ENCODE results near the gene COL27A1. TPM values are rescaled to one million over a fixed set of nuclear protein-coding genes. Genes with fewer than 3 reads are reported as not detected.

Gene COL27A1
- total and polyA plus RNA-seq, 2 experiments from 2014 or later = 10.5 to 18.0 TPM

DNA sequence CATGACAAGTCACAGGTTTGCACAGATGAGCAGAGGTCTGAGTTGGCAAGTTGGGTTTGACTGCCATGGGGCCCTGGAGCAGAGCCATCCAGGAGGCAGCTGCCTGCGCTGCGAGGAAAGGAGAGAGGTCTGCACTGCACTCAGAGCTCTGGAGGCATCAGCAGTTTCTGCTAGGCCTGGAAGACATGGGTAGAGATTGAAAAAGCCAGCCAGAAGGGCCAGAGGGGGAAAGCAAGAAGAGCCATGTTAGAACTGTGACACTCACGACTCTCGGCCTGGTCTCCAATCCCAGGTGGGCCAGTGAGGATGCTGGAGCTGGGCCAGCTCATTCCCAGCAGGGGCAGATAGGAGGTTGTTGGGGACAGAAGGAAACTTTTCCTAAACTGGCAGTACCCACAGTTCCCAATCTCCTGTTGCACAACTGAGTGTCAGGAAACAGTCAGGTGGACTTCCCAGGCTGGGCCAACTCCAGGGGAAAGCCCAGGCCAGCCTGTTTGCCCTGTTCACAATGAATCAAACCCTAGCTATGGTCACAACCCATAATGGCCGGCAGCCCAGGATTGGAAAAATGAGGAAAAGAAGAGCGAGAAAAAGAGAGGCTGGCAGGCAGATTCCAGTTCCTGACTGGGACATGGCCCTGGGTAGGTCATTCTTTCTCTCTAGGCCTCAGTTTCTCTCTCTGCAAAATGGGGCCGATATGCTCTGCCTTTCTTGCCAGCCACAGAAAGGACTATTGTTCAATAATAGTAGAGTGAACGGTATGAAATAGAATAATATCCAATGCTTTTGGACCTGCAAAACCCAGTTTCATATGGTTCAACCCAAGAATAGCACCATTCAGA, 159.8 kb downstream of the COL27A1 start (continued):
- TF ChIP-seq JUNB (IDR thresholded peaks at IDR 0.05; ENCODE audit: unreplicated experiment) (no peak), NANOG (IDR thresholded peaks at IDR 0.05; ENCODE audit: borderline replicate concordance) (no peak), ZNF331 (CRISPR knock-in tag; IDR thresholded peaks at IDR 0.05; ENCODE audit: low read depth) (no peak), REST (IDR thresholded peaks at IDR 0.05; ENCODE audit: unreplicated experiment) (no peak), EZH2 (IDR thresholded peaks at IDR 0.05; ENCODE audit: low read depth, unreplicated experiment) (no peak), ZNF114 (CRISPR knock-in tag; IDR thresholded peaks at IDR 0.05) (no peak), EZH2phosphoT487 (IDR thresholded peaks at IDR 0.05; ENCODE audit: unreplicated experiment) (no peak)
- TF ChIP-seq, protein P1, sequence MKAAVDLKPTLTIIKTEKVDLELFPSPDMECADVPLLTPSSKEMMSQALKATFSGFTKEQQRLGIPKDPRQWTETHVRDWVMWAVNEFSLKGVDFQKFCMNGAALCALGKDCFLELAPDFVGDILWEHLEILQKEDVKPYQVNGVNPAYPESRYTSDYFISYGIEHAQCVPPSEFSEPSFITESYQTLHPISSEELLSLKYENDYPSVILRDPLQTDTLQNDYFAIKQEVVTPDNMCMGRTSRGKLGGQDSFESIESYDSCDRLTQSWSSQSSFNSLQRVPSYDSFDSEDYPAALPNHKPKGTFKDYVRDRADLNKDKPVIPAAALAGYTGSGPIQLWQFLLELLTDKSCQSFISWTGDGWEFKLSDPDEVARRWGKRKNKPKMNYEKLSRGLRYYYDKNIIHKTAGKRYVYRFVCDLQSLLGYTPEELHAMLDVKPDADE (IDR thresholded peaks at IDR 0.05) = no peak

DNA sequence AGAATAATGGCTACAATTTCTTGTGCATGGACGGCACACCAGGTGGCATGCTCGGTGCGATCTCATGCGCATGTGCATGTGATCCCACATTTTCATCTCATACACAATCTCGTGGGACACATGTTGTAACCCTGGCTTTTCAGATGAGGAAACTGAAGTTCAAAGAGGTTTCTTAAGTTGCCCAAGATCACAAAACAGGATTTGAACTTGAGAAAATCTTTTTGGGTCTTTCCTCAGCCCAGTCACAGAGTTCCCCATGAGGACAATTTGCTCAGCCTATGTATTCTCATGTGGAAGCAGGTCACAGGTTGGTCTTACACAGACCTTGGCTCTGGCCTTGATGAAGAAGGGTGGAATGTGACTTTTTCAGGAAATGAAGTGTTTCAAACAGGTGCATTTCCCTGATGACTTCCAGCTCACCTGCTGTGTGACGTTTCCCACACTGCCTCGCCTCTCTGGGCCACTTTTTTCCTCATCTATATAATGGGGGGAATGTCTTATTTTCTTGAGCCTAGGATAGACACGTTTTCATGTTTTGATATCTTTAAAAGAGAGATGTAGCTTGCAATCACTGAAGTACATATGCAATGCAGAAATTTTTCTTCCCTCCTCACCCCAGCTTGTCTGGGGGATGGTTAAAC, 160.5 kb downstream of the COL27A1 start:
- H3K27ac Mint-ChIP-seq = no peak overlapping the region
- peaks cover 6% of the 10 kb centered on the region for H3K27me3 Mint-ChIP-seq (ENCODE audit: insufficient read depth, low read depth, poor library complexity)
- Histone ChIP-seq H3K9me2 (ENCODE audit: insufficient read depth) (no peaks in the 10 kb centered on the region), H3K4me2 (no peak overlapping the region), H3F3A (replicated peaks; ENCODE audit: low read depth) (no peaks in the 10 kb centered on the region), H3K4me3 (no peak overlapping the region), H2AFZ (no peak overlapping the region), H3K79me2 (replicated peaks; ENCODE audit: insufficient read depth) (no peaks in the 10 kb centered on the region), H4K20me1 (replicated peaks; ENCODE audit: insufficient read depth) (no peaks in the 10 kb centered on the region), H3K27ac (ENCODE audit: low read depth) (no peak overlapping the region), H3K36me3 (ENCODE audit: insufficient read depth) (no peaks in the 10 kb centered on the region), H3K4me1 (ENCODE audit: insufficient read depth) (no peaks in the 10 kb centered on the region), H3K27me3 (ENCODE audit: insufficient read depth) (no peaks in the 10 kb centered on the region)
- DNase-seq (ENCODE audit: low spot score) (no peak), ATAC-seq (no peak)
- H3K4me3 Mint-ChIP-seq = no peak overlapping the region
- no peaks in the 10 kb centered on the region for H3K36me3 Mint-ChIP-seq (ENCODE audit: low read depth)
- peaks cover 8% of the 10 kb centered on the region for H3K4me1 Mint-ChIP-seq
- H3K9me3 Mint-ChIP-seq = no peaks in the 10 kb centered on the region; the same call in 1 of the 3 replicates
- TF ChIP-seq EZH2phosphoT487 (IDR thresholded peaks at IDR 0.05; ENCODE audit: unreplicated experiment) (no peak), ZNF114 (CRISPR knock-in tag; IDR thresholded peaks at IDR 0.05) (no peak), POLR2AphosphoS5 (IDR thresholded peaks at IDR 0.05; ENCODE audit: low read depth) (no peak), EZH2 (IDR thresholded peaks at IDR 0.05; ENCODE audit: low read depth, unreplicated experiment) (no peak), STAT1 (IDR thresholded peaks at IDR 0.05; ENCODE audit: unreplicated experiment) (no peak), NANOG (IDR thresholded peaks at IDR 0.05; ENCODE audit: borderline replicate concordance) (no peak), CREB1 (CRISPR knock-in tag; IDR thresholded peaks at IDR 0.05; ENCODE audit: low read depth) (no peak), JUNB (IDR thresholded peaks at IDR 0.05; ENCODE audit: unreplicated experiment) (no peak), ZNF331 (CRISPR knock-in tag; IDR thresholded peaks at IDR 0.05; ENCODE audit: low read depth) (no peak)
- TF ChIP-seq, protein P1 (IDR thresholded peaks at IDR 0.05) = no peak

All from GM23338 (cell line).